Activated naive CD4-positive, alpha-beta T cell (primary cell): Measurements from ENCODE around the gene PRR29.

Source experiments
- DNase-seq, 4 experiments: peaks; one replicate each; lab custom pipeline; 2025; lab: John Stamatoyannopoulos, UW

Gene PRR29

DNA sequence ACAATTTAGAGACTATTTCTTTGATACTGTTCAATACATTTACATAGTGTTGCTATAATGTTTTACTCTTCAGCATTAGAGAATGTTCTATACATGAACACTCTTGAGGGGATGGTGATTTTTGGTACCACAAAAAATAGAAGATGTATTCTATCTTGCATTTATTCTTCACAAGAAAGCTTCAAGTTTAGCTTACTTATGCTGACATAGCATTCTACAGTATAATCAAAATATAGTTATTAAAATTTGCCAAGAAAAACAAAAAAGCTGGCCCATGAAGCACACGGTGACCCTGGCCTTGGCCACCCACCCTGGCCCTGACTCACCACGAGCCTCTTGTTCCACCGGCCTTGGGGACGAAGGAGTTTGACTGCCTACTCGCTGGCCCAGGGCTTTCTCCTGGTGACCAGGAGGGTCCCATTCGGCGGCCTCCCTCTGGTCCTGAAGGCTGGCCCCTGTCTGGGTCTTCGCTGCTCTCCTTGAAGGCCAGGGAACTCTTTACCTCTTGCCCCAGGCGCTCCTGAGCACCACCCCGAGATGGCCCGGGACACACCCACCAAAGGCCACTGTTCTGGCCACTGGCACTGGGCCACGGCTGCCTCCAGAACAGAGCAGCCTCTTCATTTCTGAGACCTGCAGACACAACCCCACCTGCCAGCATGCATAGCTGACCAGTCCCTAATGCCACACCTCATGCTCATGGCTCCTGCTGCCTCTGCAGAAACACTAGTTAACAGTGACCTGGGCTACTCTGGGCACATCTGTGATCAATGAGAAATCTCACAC is 44.7 kb downstream of the PRR29 start:
- no peak for DNase-seq

DNA sequence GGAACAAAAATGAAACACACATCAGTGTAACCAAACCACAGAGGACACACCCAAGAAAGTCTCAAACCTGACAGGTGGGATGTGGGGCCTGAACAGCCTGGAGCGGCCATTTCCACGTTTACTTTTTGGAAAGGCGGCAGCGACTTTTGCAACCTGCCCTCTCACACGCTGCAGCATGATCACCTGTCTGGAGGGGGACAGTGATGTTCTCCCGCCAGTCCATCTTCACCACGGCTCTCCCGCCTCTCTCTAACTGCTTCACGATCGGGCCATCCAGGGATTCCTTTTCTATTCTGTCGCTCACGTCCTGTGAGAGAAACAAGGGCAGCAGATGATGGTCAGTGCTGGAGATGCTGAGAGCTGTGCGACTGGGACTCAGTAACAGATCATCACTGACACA is 47.0 kb downstream of the PRR29 start:
- no peak for DNase-seq

DNA sequence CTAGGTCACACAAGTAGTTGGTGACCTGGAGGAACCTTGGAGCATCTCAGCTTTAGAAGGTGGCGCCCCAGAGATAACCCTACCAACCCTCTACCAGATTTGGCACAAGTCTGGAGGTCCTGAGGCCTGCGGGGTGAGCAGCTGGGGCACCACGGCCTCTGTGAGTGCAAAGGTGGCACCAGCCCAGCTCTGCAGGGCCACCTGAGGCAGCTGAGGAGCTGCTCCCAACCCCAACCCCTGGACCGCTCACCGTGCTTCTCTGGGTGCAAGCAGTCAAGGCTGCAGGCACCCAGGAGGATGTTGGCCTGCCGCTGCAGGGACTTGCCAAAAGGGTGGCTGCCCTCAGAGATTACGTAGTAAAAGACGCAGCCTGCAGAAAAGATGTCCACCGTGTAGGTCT is 50.7 kb downstream of the PRR29 start:
- DNase-seq = no peak

DNA sequence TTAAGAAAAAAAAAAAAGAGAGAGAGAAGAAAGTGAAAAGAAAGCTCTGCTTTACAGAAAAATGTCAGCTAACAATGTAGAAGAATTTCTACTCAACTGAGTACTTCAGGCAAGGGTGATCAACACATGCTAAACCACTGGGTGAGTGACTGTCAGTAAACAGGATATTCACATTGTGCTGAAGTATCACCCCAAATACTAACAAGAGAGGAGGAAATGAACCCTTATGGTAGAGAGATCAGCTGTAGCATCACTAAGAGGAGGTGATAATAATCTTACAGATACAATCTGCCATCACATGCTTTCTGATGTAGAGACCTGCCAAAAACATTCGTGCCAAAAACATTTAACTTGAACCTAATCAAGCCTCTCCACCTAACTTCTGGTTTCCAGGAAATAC is 53.0 kb downstream of the PRR29 start:
- no peak for DNase-seq

DNA sequence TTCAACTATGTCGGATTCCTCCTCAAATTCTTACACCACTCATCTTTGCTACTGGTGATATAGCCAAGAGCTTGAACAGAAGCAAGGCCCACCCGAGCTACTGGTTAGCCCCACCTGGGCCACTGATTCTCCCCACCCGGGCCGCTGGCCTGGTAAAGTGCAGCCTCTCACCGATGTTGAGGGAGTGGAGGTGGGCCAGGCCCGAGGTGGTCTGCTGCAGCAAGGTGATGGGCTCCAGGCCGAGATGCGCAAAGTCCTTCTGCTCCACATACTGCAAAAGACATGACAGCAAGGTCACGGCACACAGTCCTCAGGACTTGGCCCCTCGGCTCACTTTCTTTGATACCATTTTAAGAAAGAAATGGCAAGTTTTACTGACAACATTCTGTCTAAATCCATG is 55.0 kb downstream of the PRR29 start:
- DNase-seq = no peak
